HT-29 (cell line): ENCODE data around the gene FAAH. TPM values are rescaled to one million over a fixed set of nuclear protein-coding genes. Genes with fewer than 3 reads are reported as not detected.

Experiments used
- DNase-seq: peaks from one replicate; pipeline ENCODE4 v3.0.0-alpha.2; 2015; ENCODE audit warnings: low spot score
- total RNA-seq: library from RNA; depleted of rRNA; stranded (reverse); fragments of >200 nt; shearing (Covaris generic); gene quantifications from 2 replicates; pipeline ENCODE4 v1.2.3, GENCODE V29; 2014; rRNA removed

The FAAH gene
- total RNA-seq, 1 experiment from 2014 or later, result 53.2 TPM

GRCh38 chr1:46449223-46450159 lies 55.4 kb downstream of the FAAH start:
- DNase-seq, result no peak

GRCh38 chr1:46450160-46450517 lies 56.0 kb downstream of the FAAH start:
- DNase-seq, result no peak

- no peak for DNase-seq
Observed at GRCh38 chr1:46451948-46452930, 58.1 kb downstream of the FAAH start.

GRCh38 chr1:46452931-46453325 lies 58.8 kb downstream of the FAAH start:
- peak; percentile 29 for DNase-seq

- peak; percentile 61 for DNase-seq
Observed at GRCh38 chr1:46453449-46453848, 59.3 kb downstream of the FAAH start.

- DNase-seq, result no peak
Observed at GRCh38 chr1:46455951-46456350, 61.8 kb downstream of the FAAH start.

- DNase-seq, result no peak
Observed at GRCh38 chr1:46456411-46456963, 62.4 kb downstream of the FAAH start.

- no peak for DNase-seq
Observed at GRCh38 chr1:46457178-46457577, 63.1 kb downstream of the FAAH start.

- no peak for DNase-seq
Observed at GRCh38 chr1:46458190-46458589, 64.1 kb downstream of the FAAH start.

GRCh38 chr1:46458846-46459245 lies 64.7 kb downstream of the FAAH start:
- no peak for DNase-seq

GRCh38 chr1:46459315-46459714 lies 65.2 kb downstream of the FAAH start:
- DNase-seq, result no peak

GRCh38 chr1:46461017-46461808 lies 67.1 kb downstream of the FAAH start:
- DNase-seq, result no peak

- DNase-seq, result no peak
Observed at GRCh38 chr1:46461809-46462448, 67.8 kb downstream of the FAAH start.

Other genes starting within 250 kb of the FAAH start
- gene TSPAN1, start 219.2 kb upstream of the FAAH start, total RNA-seq, result 162 and 165 TPM in 2 replicates
- not detected in 2 replicates for gene P3R3URF, start 217.8 kb upstream of the FAAH start, total RNA-seq
- gene POMGNT1, start 195.9 kb upstream of the FAAH start, total RNA-seq, result 53.5 TPM in 2 replicates
- gene LURAP1, start 191.0 kb upstream of the FAAH start, total RNA-seq, result not detected in 2 replicates
- gene RAD54L, start 146.6 kb upstream of the FAAH start, total RNA-seq, result 22.0 and 32.5 TPM in 2 replicates
- gene LRRC41, start 90.7 kb upstream of the FAAH start, total RNA-seq, result 31.1 and 32.3 TPM in 2 replicates
- gene UQCRH, start 90.6 kb upstream of the FAAH start, total RNA-seq, result 412 and 429 TPM in 2 replicates
- gene NSUN4, start 53.5 kb upstream of the FAAH start, total RNA-seq, result 6.8 and 24.8 TPM in 2 replicates
- 3.0 and 3.1 TPM in 2 replicates for gene DMBX1, start 95.5 kb downstream of the FAAH start, total RNA-seq
- not detected in 2 replicates for gene KNCN, start 157.3 kb downstream of the FAAH start, total RNA-seq
- gene MKNK1, start 210.0 kb downstream of the FAAH start, total RNA-seq, result 13.5 and 16.1 TPM in 2 replicates
- 10.3 and 12.3 TPM in 2 replicates for gene MOB3C, start 222.5 kb downstream of the FAAH start, total RNA-seq